HepG2 (cell line): Measurements from ENCODE around the gene CDH8. TPM values are rescaled to one million over a fixed set of nuclear protein-coding genes. Genes with fewer than 3 reads are reported as not detected.

Source experiments
- DDIT3 ChIP-seq: sonication (generic); formaldehyde crosslinking; IDR thresholded peaks from 2 replicates; pipeline ENCODE4 v1.4.0; 2020; ENCODE audit warnings: mild to moderate bottlenecking, missing genetic modification reagents
- GABPA ChIP-seq, 2 experiments: IDR thresholded peaks; 2 replicates each; pipeline ENCODE4 v1.6.1; 2011 to 2016; ENCODE audit warnings: low read depth in 2 of 2, low read length in 1 of 2, missing biosample characterization in 1 of 2, missing genetic modification characterization in 1 of 2
- GMEB1 ChIP-seq: sonication (generic); formaldehyde crosslinking; IDR thresholded peaks from 2 replicates; pipeline ENCODE4 v1.5.1; 2020; ENCODE audit warnings: missing genetic modification reagents, mild to moderate bottlenecking, borderline replicate concordance
- RBAK ChIP-seq: sonication (generic); formaldehyde crosslinking; IDR thresholded peaks from 2 replicates; pipeline ENCODE4 v1.5.1; 2020; ENCODE audit warnings: mild to moderate bottlenecking, missing genetic modification reagents
- SAFB2 ChIP-seq: sonication (generic); formaldehyde crosslinking; IDR thresholded peaks from 2 replicates; pipeline ENCODE4 v1.5.1; 2020; ENCODE audit warnings: missing genetic modification reagents, low read depth, mild to moderate bottlenecking, borderline replicate concordance
- ZNF44 ChIP-seq: sonication (generic); formaldehyde crosslinking; IDR thresholded peaks from 2 replicates; pipeline ENCODE4 v1.5.1; 2020; ENCODE audit warnings: mild to moderate bottlenecking, missing genetic modification reagents
- polyA plus RNA-seq, 8 experiments: library from polyadenylated mRNA; depleted of rRNA in 3 of 8; stranded (reverse) in 7 of 8; unstranded in 1 of 8; fragments of >200 nt; fragmentation: Illumina TruSeq in 4 of 8; extraction: Trizol in 4 of 8; gene quantifications; 2 replicates each; pipeline versions ENCODE4 v1.2.1 to v1.2.3, GENCODE V29; 2011 to 2016; ENCODE audit warnings: low read depth in 4 of 8, missing spikeins in 1 of 8, mixed read lengths in 1 of 8; ENCODE audit not compliant: insufficient read depth in 1 of 8
- total RNA-seq, 5 experiments: library from RNA; depleted of rRNA; stranded (reverse); fragments of >200 nt; fragmentation: Illumina TruSeq; extraction: Trizol; gene quantifications; 2 replicates each; pipeline ENCODE4 v1.2.3, GENCODE V29; 2016; ENCODE audit warnings: low read depth in 1 of 5

Gene CDH8
- total and polyA plus RNA-seq, 2 of the 13 experiments (the other 11 are each of a cell fraction or from before 2014, with no cell fraction given): not detected

GRCh38 chr16:61606581-61606980 lies 429.7 kb downstream of the CDH8 start (continued):
- TF ChIP-seq GMEB1 (CRISPR knock-in tag): no peak
- no peak for TF ChIP-seq ZNF44 (CRISPR knock-in tag)
- no peak for TF ChIP-seq DDIT3 (CRISPR knock-in tag)
- no peak for TF ChIP-seq GABPA (IDR thresholded peaks at IDR 0.05; ENCODE audit: low read depth, low read length)
- no peak for TF ChIP-seq GABPA (CRISPR knock-in tag; IDR thresholded peaks at IDR 0.05; ENCODE audit: low read depth)
- TF ChIP-seq RBAK: no peak
- TF ChIP-seq SAFB2 (CRISPR knock-in tag): no peak
